Ishikawa (cell line): Measurements from ENCODE around the gene UBE2E3.
A peak's percentile ranks its signal among the peaks of the same experiment; 100 is the strongest.

ENCODE experiments used
- CEBPB ChIP-seq: IDR thresholded peaks from 2 replicates; pipeline ENCODE4 v1.6.1; 2012
- CREB1 ChIP-seq: IDR thresholded peaks from 2 replicates; pipeline ENCODE4 v1.6.1; 2012; ENCODE audit warnings: low read depth
- EGR1 ChIP-seq: IDR thresholded peaks from 2 replicates; pipeline ENCODE4 v1.6.1; 2012
- EP300 ChIP-seq: IDR thresholded peaks from 2 replicates; pipeline ENCODE4 v1.6.1; 2012; ENCODE audit warnings: borderline replicate concordance
- FOXM1 ChIP-seq: IDR thresholded peaks from 2 replicates; pipeline ENCODE4 v1.6.1; 2012; ENCODE audit warnings: low read depth, borderline replicate concordance
- MAX ChIP-seq: IDR thresholded peaks from 2 replicates; pipeline ENCODE4 v1.6.1; 2012
- NFIC ChIP-seq: IDR thresholded peaks from 2 replicates; pipeline ENCODE4 v1.6.1; 2012
- RAD21 ChIP-seq: IDR thresholded peaks from 2 replicates; pipeline ENCODE4 v1.6.1; 2012; ENCODE audit warnings: low read depth
- TAF1 ChIP-seq: IDR thresholded peaks from 2 replicates; pipeline ENCODE4 v1.6.1; 2012; ENCODE audit warnings: low read depth, mild to moderate bottlenecking
- TCF12 ChIP-seq: IDR thresholded peaks from 2 replicates; pipeline ENCODE4 v1.6.1; 2012; ENCODE audit warnings: low read depth
- TEAD4 ChIP-seq: IDR thresholded peaks from 2 replicates; pipeline ENCODE4 v1.6.1; 2012
- USF1 ChIP-seq: IDR thresholded peaks from 2 replicates; pipeline ENCODE4 v1.6.1; 2012
- YY1 ChIP-seq: IDR thresholded peaks from 2 replicates; pipeline ENCODE4 v1.6.1; 2012; ENCODE audit warnings: low read depth
- ZBTB7A ChIP-seq: IDR thresholded peaks from 2 replicates; pipeline ENCODE4 v1.6.1; 2012; ENCODE audit warnings: low read depth
- TF ChIP-seq, protein P1 (sequence below): IDR thresholded peaks from 2 replicates; pipeline ENCODE4 v1.6.1; 2012; ENCODE audit warnings: low read depth, mild to moderate bottlenecking

Gene UBE2E3

GRCh38 chr2:180980106-180980942 is at the start of gene UBE2E3:
Gene UBE2E3, plus strand, starts transcription at chr2:180980605. Its CDS starts 1,438 bp downstream, at chr2:180982043.
- TF ChIP-seq NFIC (peak; percentile 71; the same call in 1 of the 2 replicates), ZBTB7A (peak; percentile 74; the same call in 1 of the 2 replicates), TEAD4 (0 out of 2 replicates have a peak, but pooled peaks have one; percentile 4), EP300 (no peak), TAF1 (peak; percentile 14; the same call in 1 of the 2 replicates), MAX (peak; percentile 70; the same call in 1 of the 2 replicates), FOXM1 (no peak), RAD21 (peak; percentile 46; the same call in 1 of the 2 replicates), USF1 (no peak), EGR1 (peak; percentile 86), CEBPB (no peak), CREB1 (no peak)

GRCh38 chr2:180931841-180932240 is 48.6 kb upstream of the UBE2E3 start:
- TF ChIP-seq FOXM1 (no peak), MAX (no peak), CEBPB (no peak), EP300 (no peak), RAD21 (no peak), EGR1 (no peak), ZBTB7A (no peak), CREB1 (no peak), TCF12 (no peak), YY1 (no peak), USF1 (no peak), TAF1 (no peak), TEAD4 (no peak), NFIC (no peak)
- TF ChIP-seq, protein P1, sequence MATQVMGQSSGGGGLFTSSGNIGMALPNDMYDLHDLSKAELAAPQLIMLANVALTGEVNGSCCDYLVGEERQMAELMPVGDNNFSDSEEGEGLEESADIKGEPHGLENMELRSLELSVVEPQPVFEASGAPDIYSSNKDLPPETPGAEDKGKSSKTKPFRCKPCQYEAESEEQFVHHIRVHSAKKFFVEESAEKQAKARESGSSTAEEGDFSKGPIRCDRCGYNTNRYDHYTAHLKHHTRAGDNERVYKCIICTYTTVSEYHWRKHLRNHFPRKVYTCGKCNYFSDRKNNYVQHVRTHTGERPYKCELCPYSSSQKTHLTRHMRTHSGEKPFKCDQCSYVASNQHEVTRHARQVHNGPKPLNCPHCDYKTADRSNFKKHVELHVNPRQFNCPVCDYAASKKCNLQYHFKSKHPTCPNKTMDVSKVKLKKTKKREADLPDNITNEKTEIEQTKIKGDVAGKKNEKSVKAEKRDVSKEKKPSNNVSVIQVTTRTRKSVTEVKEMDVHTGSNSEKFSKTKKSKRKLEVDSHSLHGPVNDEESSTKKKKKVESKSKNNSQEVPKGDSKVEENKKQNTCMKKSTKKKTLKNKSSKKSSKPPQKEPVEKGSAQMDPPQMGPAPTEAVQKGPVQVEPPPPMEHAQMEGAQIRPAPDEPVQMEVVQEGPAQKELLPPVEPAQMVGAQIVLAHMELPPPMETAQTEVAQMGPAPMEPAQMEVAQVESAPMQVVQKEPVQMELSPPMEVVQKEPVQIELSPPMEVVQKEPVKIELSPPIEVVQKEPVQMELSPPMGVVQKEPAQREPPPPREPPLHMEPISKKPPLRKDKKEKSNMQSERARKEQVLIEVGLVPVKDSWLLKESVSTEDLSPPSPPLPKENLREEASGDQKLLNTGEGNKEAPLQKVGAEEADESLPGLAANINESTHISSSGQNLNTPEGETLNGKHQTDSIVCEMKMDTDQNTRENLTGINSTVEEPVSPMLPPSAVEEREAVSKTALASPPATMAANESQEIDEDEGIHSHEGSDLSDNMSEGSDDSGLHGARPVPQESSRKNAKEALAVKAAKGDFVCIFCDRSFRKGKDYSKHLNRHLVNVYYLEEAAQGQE = no peak

GRCh38 chr2:180933332-180933731 is 47.1 kb upstream of the UBE2E3 start:
- no peak for TF ChIP-seq CEBPB
- TF ChIP-seq CREB1 = no peak
- no peak for TF ChIP-seq ZBTB7A
- no peak for TF ChIP-seq TEAD4
- TF ChIP-seq FOXM1 = no peak
- no peak for TF ChIP-seq RAD21
- TF ChIP-seq EP300 = no peak
- no peak for TF ChIP-seq YY1
- TF ChIP-seq, protein P1 = no peak
- no peak for TF ChIP-seq EGR1
- no peak for TF ChIP-seq NFIC
- no peak for TF ChIP-seq MAX
- TF ChIP-seq USF1 = no peak

GRCh38 chr2:180934911-180935310 is 45.5 kb upstream of the UBE2E3 start:
- TF ChIP-seq MAX = no peak
- TF ChIP-seq TEAD4 = no peak
- TF ChIP-seq CEBPB = no peak
- no peak for TF ChIP-seq ZBTB7A
- TF ChIP-seq, protein P1 = no peak
- TF ChIP-seq EP300 = no peak
